Measurements from ENCODE around the gene FEZF2.

Gene FEZF2

GRCh38 chr3:62329971-62330370 lies 43.4 kb downstream of the FEZF2 start:
- no peak for DNase-seq (ENCODE audit: low spot score)

GRCh38 chr3:62325896-62326295 lies 47.5 kb downstream of the FEZF2 start:
- no peak for DNase-seq (ENCODE audit: low spot score)

- DNase-seq (ENCODE audit: low spot score) = no peak
Observed at GRCh38 chr3:62323241-62323640, 50.1 kb downstream of the FEZF2 start.

All from HuH-7 (cell line).